SKM-1 treated with dmso at 0.1 percent for 144 hours (cell line): Measurements from ENCODE around the gene ZNF70.
"Not testable (repeated sequence)": the region's sequence is repeated elsewhere in the genome, so short reads cannot be mapped to it uniquely, and the experiment has no call there.

Experiments used
- DNase-seq: peaks from one replicate; lab custom pipeline; 2025; ENCODE audit not compliant: unreplicated experiment; lab: John Stamatoyannopoulos, UW

Gene ZNF70

DNA sequence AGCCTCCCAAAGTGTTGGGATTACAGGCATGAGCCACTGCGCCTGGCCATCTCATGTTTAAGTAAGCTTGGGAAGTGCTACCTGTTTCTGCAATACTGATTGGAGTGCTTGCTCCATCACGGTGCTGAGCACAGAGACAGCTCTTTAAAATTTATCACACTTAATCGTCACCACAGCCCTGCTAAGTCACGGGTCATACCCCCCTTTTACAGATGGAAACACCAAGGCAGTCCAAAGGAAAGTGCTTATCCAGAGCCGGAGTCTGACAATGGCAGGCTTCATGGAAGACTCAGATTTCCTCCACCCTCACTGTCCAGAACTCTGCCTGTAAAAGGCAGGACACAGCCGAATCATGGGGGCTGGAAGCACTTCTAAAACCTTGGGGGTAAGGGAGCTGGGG is 9.1 kb upstream of the ZNF70 start:
- DNase-seq: no peak

DNA sequence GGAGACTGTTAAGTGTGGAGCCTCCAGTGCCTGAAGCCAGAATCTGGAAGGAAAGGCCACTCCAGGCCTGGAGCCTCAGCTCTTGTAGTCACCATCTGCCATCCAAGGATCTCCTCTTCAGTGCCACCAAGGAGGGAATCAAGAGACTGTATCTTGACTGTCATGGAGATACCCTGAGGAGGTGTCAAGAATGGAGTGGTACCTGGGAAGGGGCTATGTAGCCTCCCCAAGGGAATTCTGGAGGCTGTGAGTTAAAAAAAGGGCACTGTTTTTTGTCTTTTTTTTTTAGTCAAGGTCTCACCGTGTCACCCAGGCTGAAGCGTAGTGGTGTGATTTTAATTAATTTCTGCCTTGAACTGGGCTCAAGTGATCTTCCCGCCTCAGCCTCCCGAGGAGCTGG is 8.7 kb upstream of the ZNF70 start:
- DNase-seq: no peak

DNA sequence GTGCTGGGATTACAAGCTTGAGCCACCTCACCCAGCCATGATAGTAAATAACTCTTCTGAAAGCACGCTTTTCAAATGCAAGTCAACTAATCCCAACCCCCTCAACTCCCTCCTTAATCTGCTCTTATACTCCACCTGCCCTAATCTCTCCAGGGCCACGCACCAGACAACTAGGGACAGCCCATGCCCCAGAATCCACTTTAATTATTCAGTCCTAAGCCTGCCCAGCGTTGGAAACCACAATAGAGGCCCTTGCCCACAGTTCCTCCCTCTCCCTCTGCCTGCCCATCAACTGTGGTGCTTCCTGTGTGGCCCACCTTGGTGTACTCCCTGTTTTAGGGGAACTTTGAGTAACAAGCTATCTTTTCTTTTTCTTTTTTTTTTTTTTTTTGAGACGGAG is 6.0 kb upstream of the ZNF70 start:
- DNase-seq: no peak

DNA sequence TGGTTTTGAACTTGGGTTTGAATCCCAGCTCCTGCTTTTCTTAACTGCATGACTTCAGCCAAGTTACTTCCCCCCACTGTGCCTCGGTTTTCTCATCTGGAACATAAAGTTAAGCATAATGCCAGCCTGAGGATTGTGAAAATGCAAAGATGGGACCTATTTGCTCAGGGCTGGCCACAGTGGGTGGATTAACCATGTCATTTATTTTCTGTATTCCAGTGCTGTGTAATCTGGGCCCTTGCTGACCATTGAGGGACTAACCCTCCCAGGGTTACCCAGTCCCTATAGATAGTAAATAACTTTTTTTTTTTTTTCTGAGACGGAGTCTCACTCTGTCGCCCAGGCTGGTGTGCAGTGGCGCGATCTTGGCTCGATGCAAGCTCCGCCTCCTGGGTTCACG is 4.8 kb upstream of the ZNF70 start:
- DNase-seq: no peak

DNA sequence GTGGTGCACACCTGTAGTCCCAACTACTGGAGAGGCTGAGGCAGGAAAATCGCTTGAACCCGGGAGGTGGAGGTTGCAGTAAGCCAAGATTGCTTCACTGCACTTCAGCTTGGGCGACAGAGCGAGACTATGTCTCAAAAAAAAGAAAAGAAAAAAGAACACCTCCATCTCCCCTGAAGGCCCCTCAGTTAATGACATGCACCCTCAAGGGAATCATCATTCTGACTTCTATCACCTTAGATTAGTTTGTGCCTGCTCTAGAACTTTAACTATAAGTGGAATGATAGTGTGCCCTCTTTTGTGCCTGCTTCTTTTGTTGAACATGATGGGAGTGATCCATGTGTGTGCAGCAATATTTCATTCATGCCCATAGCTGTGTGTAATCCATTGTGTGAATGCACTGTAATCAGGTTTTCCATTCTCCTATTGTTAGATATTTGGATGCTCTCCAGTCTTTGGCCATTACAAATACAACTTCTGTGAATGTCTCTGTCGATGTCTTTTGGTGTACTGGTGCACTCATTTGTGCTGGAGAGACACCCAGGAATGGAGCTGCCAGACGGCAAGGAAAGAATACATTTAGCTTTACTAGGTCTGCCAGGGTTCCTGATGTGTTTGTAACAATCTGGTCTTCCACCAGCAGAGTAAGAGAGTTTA is 4.2 kb upstream of the ZNF70 start:
- DNase-seq: no peak

DNA sequence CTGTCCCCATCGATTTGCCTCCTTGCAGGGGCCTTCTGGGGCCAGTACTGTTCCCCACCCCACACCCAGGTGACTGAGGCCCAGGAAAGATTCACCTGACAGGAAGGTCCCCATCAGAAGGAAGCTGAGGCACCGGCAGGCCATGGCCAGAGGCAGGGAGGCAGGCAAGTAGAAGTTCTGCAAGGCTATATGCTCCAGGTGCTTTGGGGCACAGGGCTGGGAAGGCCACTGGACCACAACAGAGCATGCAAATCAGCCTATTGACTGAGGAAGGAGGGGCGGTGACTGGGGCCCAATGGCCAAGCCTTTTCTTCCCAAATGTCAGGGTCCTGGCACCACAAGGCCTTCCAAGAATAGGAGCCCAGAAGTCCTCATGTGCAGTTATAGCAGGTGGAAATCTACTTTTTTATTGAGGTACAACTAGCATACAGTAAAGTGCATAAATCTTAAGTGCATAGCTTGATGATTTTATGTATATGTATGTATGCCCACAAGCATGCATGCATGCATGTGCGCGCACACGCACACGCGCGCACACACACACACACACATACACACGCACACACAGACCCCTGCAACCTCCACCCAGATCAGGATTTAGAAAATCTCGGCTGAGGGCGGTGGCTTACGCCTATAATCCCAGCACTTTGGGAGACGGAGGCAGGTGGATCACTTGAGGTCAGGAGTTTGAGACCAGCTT is 3.5 kb upstream of the ZNF70 start, which contains the start of gene VPREB3:
VPREB3 (minus strand) TSS at position 206 of the 700 bp plus-strand sequence; CDS start at position 144, 62 bp downstream.
- no peak for DNase-seq

DNA sequence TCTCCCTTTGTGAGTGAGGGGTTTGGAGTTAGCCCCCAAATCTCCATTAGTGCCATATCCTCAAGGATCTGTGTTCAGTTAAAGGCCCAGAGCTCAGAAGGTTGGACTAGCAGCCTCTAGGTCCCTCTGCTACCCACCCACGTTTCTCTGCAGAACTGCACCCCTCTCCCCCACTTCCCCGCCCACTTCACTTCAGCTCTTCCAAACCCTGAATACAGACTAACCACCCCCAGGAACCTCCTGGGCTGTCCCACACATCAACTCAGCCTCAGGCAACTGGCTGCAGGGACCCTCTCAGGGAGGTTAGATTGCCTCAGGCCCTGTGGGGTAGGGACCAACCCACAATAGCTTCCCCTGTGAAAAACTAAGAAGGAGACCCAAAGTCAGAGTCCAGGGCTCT is 2.5 kb upstream of the ZNF70 start:
- no peak for DNase-seq

DNA sequence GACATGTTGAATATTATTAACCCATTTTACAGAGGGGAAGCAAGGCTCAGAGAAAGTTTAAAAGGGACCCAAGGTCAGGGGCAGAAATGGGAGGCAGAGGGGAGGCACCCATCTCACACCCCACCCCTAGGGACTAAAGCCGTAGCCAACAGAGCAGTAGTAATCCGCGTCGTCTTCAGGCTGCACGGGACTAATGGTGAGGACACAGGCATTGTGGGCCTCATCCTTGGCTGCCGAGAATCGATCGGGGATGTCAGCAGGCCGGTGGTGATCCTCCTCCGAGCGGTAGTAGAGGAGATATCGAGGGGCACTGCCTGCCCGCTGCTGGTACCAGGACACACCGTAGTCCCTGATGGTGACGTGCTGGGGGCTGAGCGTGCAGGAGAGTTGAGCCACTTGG is 1.8 kb upstream of the ZNF70 start:
- DNase-seq: no peak

DNA sequence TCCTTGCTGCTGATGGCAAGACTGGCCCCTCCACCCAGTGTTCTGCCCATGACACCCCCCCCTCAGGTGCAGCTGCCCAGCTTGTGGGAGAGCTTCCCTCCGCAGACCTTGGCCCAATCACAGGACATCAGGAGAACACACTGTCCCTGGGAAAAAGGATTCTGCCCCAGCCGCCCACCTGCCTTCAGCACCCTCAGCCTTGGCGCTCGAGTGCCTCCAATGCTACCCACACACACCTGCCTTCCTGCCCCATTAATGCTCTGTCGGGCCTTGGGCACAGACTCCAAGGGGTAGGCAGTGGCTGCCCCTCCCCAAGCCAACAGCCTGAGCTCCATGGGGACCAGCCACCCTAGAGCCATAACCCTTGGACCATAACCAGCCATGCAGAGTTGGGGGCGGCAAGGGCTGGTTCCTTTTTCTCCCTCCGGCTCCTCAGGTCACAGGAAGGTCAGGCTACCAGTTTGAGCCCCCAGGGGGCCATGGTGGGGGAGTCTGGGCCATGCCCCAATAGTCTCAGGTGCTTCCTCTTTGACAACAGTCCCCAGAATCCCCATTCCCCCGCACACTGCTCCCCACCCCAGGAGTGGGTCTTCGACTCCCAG is 1.3 kb upstream of the ZNF70 start:
- DNase-seq: no peak

DNA sequence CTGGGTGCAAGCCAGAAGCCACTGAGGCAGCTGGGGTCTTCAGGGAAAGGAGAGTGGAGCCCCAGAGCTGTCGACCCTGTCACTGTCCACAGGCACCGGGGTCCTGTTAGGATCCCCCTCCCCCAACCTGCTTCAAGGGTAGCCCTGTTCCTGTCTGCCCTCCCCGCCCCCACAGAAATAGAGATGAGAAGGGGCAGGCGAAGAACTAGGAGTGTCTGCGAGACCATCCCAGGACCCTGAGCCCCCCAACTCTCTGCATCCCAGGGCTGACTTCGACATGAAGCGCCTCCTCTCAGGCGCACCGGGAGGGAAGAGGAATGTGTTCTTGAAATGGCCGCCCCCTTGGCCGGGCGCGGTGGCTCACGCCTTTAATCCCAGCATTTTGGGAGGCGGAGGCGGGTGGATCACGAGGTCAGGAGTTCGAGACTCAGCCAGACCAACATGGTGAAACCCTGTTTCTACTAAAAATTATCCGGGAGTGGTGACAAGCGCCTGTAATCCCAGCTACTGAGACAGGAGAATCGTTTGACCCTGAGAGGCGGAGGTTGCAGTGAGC is 607 bp upstream of the ZNF70 start:
- DNase-seq: no peak

DNA sequence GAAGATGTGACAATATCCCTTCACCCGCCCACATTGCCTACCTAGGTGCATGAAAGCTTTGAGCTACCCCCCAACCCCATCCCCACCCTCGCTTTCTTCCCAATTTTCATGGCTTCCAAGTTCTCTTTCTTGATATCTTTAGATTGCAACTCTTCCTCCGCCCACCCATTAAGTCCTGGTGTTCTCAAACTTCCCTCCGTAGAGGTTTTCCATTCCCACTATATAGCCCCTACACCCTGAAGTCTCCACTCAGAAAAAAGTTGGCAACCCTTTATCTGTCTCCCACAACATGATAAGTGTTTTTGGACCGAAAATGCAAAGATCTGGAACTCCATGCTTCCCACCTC is 572 bp downstream of the ZNF70 start:
- DNase-seq: no peak

DNA sequence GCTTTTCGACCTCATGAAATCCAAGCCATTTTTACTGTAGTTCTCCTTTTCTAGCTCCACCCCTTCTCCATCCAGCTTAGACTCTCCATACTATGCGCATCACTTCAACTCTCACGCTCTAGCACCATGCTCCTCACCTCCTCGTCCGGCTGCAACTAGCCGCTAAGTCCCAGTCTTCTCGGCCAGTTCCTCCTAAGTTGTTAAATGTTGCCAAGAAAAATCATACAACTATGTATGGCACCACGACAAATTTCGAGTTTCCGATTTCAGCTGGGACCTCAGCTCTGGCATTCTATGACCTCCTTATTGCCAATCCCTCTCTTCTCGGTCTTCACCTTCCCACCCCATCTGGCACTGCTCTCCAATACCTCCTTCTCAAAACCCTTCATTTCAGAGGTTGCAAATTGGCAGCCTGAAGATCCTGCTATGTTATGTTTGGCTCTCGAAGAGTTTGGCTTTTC is 1.0 kb downstream of the ZNF70 start:
- DNase-seq: no peak

DNA sequence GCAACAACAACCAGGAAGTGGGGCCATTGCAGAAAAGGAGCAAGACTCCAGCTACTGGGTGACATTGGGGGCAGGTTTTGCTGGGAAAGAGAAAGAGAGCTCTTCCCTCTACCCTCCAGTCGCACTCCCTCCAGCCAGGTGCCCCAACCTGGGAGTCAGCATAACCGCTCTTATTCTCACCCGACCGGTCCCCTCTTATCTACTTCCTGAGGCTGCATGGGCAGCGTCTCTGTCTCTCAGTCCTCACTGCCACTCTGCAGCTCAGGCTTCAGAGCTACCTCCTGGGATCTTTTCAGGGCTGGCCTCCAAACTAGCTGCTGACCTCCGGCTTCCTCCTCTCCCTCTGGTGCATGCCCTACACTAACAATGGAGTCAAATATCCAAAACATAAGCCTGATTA is 5.1 kb downstream of the ZNF70 start:
- DNase-seq: no peak

DNA sequence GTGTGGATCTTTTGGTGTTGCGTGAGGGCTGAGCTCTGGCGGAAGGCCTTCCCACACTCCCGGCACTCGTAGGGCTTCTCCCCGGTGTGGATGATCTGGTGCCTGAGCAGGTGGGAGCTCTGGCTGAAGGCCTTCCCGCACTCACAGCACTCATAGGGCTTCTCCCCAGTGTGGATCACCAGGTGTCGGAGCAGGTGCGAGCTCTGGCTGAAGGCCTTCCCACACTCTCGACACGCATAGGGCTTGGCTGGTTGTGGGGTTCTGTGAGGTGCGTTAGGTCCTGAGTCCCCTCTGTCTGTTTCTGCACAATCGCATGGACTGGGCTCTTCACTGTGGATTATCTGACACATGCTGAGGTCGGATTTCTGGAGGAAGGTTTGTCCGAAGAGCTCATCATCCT is 6.4 kb downstream of the ZNF70 start:
- no peak for DNase-seq

DNA sequence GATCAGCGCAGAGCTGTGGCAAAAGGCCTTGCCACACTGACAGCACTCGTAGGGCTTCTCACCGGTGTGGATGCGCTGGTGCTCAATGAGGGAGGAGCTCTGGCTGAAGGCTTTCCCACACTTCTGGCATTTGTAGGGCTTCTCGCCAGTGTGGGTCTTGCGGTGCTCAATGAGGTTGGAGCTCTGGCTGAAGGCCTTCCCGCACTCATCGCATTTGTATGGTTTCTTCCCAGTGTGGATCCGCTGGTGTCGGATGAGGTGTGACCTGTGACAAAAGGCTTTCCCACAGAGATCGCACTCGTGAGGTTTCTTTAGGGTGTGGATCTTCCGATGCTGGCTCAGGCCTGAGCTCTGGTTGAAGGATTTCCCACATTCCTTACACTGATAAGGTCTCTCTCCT is 6.9 kb downstream of the ZNF70 start:
- no peak for DNase-seq

DNA sequence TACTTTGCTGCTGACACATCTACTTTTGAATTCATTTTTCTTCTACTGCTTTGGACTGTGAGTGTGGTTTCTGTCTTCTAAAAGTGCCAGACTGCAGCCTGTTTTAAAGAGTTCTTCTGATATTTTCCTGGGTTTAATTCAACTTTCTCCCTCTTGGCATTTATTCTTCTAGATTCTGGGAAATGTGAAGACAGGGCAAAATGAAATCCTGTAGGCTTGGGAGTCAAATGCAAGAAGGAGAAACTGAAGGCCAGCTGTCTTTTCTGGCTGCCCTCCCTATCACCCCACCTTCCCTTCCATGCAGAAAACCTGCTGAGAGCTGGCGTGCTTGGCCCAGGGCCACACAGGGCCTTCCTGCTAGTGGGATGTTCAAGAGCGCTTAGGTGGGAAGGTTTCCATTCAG is 7.6 kb downstream of the ZNF70 start:
- DNase-seq: no peak

DNA sequence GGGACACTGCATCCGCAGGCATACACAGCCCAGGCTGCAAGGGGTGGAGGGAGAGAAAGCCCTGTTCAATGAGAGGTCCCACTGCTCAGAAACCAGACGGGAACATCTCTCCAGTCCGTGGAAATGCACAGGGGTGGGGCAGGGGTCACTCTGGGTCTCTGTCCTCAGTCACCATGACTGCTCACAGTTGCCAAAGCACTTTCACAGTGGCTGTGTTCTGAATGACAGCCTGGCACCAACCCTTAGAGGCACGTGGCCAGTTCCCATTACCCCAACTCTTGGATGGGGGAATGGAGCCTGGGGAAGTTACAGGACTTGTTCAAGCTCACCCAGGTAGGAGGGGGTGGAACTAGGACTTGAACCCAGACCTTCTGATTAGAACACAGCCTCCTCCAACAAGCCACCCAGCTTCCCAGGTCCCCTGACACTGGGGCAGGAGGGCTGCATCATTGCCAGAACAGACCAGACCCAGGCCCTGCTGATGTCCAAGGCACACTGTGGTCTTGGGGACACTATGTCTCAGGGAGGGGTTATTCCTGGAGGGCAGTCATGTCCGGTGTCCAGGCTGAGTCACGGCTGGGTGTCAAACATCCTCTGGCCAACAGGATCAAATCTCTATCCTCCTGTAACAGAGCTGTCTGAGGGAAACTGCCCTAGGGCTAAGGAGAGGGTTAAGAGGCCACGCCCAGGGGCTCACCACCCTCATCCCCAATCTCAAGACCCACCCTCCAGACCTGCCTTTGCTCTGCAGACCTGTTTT is 8.2 kb downstream of the ZNF70 start:
- DNase-seq: no peak

DNA sequence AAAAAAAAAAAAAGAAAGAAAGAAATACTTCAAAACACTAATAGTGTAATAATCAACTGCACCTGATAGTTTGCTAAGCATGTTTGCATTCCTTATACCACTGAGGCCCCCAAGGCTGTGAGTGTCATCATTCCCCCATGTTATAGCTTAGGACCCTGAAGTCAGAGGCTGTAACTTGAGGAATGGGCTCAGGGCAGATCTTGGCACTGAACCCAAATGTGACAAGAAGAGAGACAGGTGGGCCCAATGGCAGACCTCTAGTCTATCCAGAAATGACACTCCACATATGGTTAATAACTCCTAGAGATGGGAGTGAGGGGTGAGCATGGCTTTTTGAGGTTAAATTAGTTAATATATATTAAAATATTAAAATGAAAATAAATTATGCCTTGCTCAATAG is 13.2 kb downstream of the ZNF70 start:
- no peak for DNase-seq

DNA sequence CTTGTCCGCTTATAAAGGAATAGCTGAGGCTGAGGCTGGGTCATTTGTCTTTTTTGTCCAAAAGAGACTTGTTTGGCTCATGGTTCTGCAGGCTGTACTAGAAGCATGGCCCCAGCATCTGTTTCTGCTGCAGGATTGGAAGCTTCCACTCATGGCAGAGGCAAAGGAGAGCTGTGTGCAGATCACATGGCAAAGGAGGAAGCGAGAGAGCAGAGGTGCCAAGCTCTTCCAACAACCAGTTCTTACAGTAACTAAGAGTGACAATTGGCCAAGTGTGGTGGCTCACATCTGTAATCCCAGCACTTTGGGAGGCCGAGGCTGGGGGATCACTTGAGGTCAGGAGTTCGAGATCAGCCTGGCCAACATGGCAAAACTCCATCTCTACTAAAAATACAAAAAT is 22.8 kb downstream of the ZNF70 start:
- DNase-seq: not testable (repeated sequence)

DNA sequence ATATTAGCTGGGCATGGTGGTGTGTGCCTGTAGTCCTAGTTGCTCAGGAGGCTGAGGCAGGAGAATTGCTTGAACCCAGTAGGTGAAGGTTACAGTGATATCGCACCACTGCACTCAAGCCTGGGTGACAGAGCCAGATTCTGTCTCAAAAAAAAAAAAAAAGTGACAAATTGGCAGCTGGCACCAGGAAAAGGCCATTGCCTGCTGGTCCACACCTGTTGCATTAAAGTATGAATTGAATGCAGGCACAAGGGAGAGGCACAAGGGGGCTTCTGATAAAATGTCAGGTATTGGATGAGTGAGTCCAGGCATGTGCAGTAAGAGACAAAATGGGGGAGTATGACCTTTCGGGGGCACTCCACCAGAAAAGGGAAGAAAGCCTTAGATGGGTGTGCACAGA is 28.2 kb downstream of the ZNF70 start:
- DNase-seq: no peak

DNA sequence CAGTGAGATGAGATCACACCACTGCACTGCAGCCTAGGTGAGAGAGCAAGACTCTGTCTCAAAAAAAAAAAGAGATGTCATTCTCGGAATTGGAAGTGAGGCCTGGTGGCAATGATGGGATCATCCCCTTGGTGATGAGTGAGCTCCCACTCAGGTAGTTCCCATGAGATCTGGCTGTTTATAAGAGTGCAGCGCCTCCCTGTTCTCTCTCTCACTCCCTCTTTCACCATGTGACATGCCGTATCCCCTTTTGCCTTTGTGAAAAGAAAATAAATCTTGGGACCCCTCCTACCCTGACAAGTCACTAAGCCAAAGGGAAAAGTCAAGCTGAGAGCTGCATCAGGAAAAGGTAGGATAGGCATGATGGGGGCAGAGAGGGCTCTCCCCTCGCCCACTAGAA is 28.8 kb downstream of the ZNF70 start:
- DNase-seq: no peak

DNA sequence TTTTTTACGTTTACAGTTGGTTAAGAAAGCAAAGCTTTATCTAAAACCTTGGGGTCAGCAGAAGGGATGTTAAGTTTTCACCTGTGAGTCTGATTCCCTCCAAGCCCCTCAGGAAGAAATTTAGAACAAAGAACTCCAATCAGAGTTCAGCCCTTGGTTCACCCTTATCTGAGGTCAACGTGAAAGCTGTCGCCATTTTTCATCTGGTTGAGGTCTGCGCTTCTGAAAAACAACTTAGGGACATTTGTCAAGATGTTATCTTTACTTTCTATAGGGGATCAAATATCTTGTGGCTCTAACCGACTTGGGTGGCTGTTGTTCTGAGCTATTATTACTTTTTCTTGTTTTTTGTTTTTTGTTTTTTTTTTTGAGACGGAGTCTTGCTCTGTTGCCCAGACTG is 30.1 kb downstream of the ZNF70 start:
- no peak for DNase-seq
